Measurements from ENCODE around the gene PCSK4. TPM values are rescaled to one million over a fixed set of nuclear protein-coding genes. Genes with fewer than 3 reads are reported as not detected.
A peak's percentile ranks its signal among the peaks of the same experiment; 100 is the strongest.

Gene PCSK4
- total RNA-seq, 1 experiment from 2014 or later: 9.1 TPM

DNA sequence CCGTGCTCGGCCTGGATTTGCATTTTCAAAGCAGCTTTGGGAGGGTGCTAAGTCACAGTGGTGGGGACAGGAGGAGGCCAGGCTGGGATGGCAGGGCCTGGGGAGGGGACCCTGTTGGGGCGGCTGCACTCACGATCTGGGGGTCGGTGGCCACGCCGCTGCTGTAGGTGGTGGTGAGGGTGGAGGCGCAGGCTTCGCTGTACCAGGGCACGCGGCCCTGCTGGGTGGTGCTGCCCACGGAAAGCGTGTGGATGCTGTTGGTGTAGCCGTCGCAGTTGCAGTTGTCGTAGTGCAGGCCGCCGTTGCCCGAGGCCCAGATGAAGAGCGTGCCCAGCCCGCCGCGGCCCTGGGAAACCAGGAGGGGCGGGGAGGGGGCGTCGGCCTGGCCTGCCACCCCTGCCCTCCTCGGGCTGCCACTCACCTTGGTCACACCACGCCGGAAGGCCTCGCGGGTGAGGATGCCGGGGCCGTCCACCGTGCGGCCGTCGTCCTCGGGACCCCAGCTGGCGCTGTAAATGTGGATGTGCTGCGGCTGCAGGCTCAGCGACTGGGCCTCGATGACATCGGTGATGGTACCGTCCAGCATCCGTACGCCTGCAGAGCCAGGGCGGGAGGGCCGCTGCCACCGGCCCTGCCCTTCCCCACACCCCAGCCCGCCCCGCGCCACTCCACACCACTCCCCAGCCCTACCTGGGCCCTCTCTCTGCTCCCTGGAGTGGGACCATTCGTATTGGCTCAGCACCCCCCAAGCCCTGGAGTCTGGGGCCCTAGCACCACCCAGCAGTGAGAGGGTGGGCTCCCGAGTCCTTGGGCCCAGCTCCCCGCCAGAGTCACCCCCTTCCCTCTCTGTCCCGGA lies 3.2 kb downstream of the PCSK4 start:
- no peak overlapping the region for H4K5ac ChIP-seq (ENCODE audit: insufficient read length, low read depth, low read length)
- no peaks in the 10 kb centered on the region; a peak in 1 of 7 replicates for H3K36me3 Mint-ChIP-seq (ENCODE audit: insufficient read depth in 1 of 3, low read depth in 3 of 3)
- no peak overlapping the region for H2AFZ ChIP-seq (ENCODE audit: low read length)
- H4K8ac ChIP-seq (replicated peaks; ENCODE audit: insufficient read length, low read depth, low read length): no peak overlapping the region
- no CpG with 5 or more reads among the region's 56 CpGs for WGBS (ENCODE audit: extremely low coverage, insufficient read length, low lambda C conversion rate)
- no peak overlapping the region for H3K4ac ChIP-seq (ENCODE audit: low read depth, low read length)
- H3K14ac ChIP-seq (ENCODE audit: insufficient read depth, low read length): no peak overlapping the region
- H3K4me2 ChIP-seq (ENCODE audit: insufficient read depth, insufficient read length, low read length): no peak overlapping the region
- no peak overlapping the region for H3T11ph ChIP-seq (ENCODE audit: low read length)
- no peak overlapping the region for H3K56ac ChIP-seq (ENCODE audit: insufficient read length, low read depth, low read length)
- no peak overlapping the region for H2BK5ac ChIP-seq (ENCODE audit: insufficient read length, low read length)
- no peak overlapping the region for H3K27ac Mint-ChIP-seq
- H3K9me3 ChIP-seq (ENCODE audit: control insufficient read depth, low read depth, low read length): no peaks in the 10 kb centered on the region
- no peak overlapping the region for H2BK120ac ChIP-seq (ENCODE audit: low read depth, low read length, poor library complexity, severe bottlenecking)
- H3K27me3 ChIP-seq (ENCODE audit: insufficient read depth, low read length): peaks cover 3% of the 10 kb centered on the region; the same call in 1 of the 2 replicates
- no peak overlapping the region for H3K23ac ChIP-seq (ENCODE audit: insufficient read length, low read depth, low read length)
- H3K9ac ChIP-seq (ENCODE audit: extremely low read depth, insufficient read length, low read length): no peak overlapping the region
- no peaks in the 10 kb centered on the region for H4K20me1 ChIP-seq (ENCODE audit: control insufficient read depth, insufficient read depth, insufficient read length)
- no peak overlapping the region for H2BK15ac ChIP-seq (ENCODE audit: low read depth, low read length)
- H3K18ac ChIP-seq (ENCODE audit: insufficient read length, low read depth, low read length): no peak overlapping the region
- no peak overlapping the region for H2BK12ac ChIP-seq (ENCODE audit: insufficient read length, low read depth, low read length)
- H3K9me3 Mint-ChIP-seq: no peaks in the 10 kb centered on the region; a peak in 1 of 5 replicates
- H3K23me2 ChIP-seq (ENCODE audit: insufficient read length, low read depth, low read length, poor library complexity, severe bottlenecking): peaks cover 9% of the 10 kb centered on the region
- TF ChIP-seq, protein P1, sequence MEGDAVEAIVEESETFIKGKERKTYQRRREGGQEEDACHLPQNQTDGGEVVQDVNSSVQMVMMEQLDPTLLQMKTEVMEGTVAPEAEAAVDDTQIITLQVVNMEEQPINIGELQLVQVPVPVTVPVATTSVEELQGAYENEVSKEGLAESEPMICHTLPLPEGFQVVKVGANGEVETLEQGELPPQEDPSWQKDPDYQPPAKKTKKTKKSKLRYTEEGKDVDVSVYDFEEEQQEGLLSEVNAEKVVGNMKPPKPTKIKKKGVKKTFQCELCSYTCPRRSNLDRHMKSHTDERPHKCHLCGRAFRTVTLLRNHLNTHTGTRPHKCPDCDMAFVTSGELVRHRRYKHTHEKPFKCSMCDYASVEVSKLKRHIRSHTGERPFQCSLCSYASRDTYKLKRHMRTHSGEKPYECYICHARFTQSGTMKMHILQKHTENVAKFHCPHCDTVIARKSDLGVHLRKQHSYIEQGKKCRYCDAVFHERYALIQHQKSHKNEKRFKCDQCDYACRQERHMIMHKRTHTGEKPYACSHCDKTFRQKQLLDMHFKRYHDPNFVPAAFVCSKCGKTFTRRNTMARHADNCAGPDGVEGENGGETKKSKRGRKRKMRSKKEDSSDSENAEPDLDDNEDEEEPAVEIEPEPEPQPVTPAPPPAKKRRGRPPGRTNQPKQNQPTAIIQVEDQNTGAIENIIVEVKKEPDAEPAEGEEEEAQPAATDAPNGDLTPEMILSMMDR (conservative IDR thresholded peaks at IDR 0.05): no peak
- no peak overlapping the region for H4K91ac ChIP-seq (ENCODE audit: insufficient read length, low read depth, low read length)
- peak; percentile 27 for DNase-seq
- no peak overlapping the region for H2AK5ac ChIP-seq (ENCODE audit: insufficient read length, low read length)
- peaks cover 4 to 10% of the 10 kb centered on the region in 2 experiments for H3K4me1 Mint-ChIP-seq
- no peak overlapping the region; a peak in 1 of 5 replicates for H3K4me3 Mint-ChIP-seq
- H3K79me1 ChIP-seq (ENCODE audit: insufficient read depth, low read depth, low read length, poor library complexity, severe bottlenecking): no peaks in the 10 kb centered on the region
- no peaks in the 10 kb centered on the region for H3K4me1 ChIP-seq (ENCODE audit: insufficient read depth, low read length)
- no peak overlapping the region for H2BK20ac ChIP-seq (ENCODE audit: low read depth, low read length, poor library complexity, severe bottlenecking)
- H3K79me2 ChIP-seq (ENCODE audit: insufficient read depth, low read length): no peaks in the 10 kb centered on the region
- H3K27ac ChIP-seq (ENCODE audit: insufficient read length, low read depth, low read length): no peak overlapping the region
- peaks cover 6% of the 10 kb centered on the region for H3K27me3 Mint-ChIP-seq (ENCODE audit: low read depth)
